OCI-LY7 (cell line): Measurements from ENCODE around the gene ANKS1A.

ENCODE experiments used
- CTCF ChIP-seq: fragments of 200-600 bp; sonication (generic); conservative IDR thresholded peaks from 2 replicates; pipeline ENCODE4 v1.5.1; 2014; ENCODE audit warnings: mild to moderate bottlenecking, antibody characterized with exemption, low read length, moderate library complexity, mixed read lengths
- EZH2phosphoT487 ChIP-seq: fragments of 200-600 bp; sonication (generic); IDR thresholded peaks from 2 replicates; pipeline ENCODE4 v1.6.1; 2018; ENCODE audit warnings: low read depth, borderline replicate concordance, mild to moderate bottlenecking, mixed run types, antibody characterized with exemption, low read length, moderate library complexity, mixed read lengths

GRCh38 chr6:35034411-35035191 lies 145.5 kb downstream of the ANKS1A start:
- TF ChIP-seq CTCF = no peak
- no peak for TF ChIP-seq EZH2phosphoT487
